SIG-M5 (cell line): Measurements from ENCODE around the gene COL11A2.

Experiments used
- DNase-seq: peaks from one replicate; lab custom pipeline; 2025; lab: John Stamatoyannopoulos, UW

Gene COL11A2

GRCh38 chr6:33171880-33172687 lies 20.2 kb downstream of the COL11A2 start:
- DNase-seq = no peak

- no peak for DNase-seq
Measured at GRCh38 chr6:33171016-33171879, 21.0 kb downstream of the COL11A2 start.

- DNase-seq = no peak
Measured at GRCh38 chr6:33170176-33171015, 21.9 kb downstream of the COL11A2 start.

- no peak for DNase-seq
Measured at GRCh38 chr6:33169291-33170175, 22.7 kb downstream of the COL11A2 start.

GRCh38 chr6:33168639-33169038 lies 23.6 kb downstream of the COL11A2 start:
- no peak for DNase-seq

GRCh38 chr6:33168284-33168601 lies 24.0 kb downstream of the COL11A2 start:
- DNase-seq = no peak

GRCh38 chr6:33167374-33168283 lies 24.6 kb downstream of the COL11A2 start:
- DNase-seq = no peak

GRCh38 chr6:33166811-33167210 lies 25.5 kb downstream of the COL11A2 start:
- no peak for DNase-seq

- DNase-seq = no peak
Measured at GRCh38 chr6:33166363-33166762, 25.9 kb downstream of the COL11A2 start.

GRCh38 chr6:33165581-33166258 lies 26.5 kb downstream of the COL11A2 start:
- DNase-seq = no peak

- DNase-seq = no peak
Measured at GRCh38 chr6:33164665-33165373, 27.4 kb downstream of the COL11A2 start.

- DNase-seq = no peak
Measured at GRCh38 chr6:33164176-33164575, 28.1 kb downstream of the COL11A2 start.

GRCh38 chr6:33163540-33163939 lies 28.7 kb downstream of the COL11A2 start:
- no peak for DNase-seq

GRCh38 chr6:33161354-33162331 lies 30.6 kb downstream of the COL11A2 start:
- DNase-seq = no peak

- no peak for DNase-seq
Measured at GRCh38 chr6:33160728-33161344, 31.4 kb downstream of the COL11A2 start.

GRCh38 chr6:33160096-33160495 lies 32.2 kb downstream of the COL11A2 start:
- DNase-seq = no peak

GRCh38 chr6:33156964-33157363 lies 35.3 kb downstream of the COL11A2 start:
- DNase-seq = no peak
